GM21723 (cell line): Measurements from ENCODE around the gene CEP95.
"Not testable (repeated sequence)": the region's sequence is repeated elsewhere in the genome, so short reads cannot be mapped to it uniquely, and the experiment has no call there.

Experiments used
- ATAC-seq: cut with Tn5 transposase; IDR thresholded peaks from one replicate; pipeline ENCODE4 v1.9.1; 2021; ENCODE audit warnings: mild to moderate bottlenecking, moderate library complexity; ENCODE audit not compliant: unreplicated experiment

The CEP95 gene

DNA sequence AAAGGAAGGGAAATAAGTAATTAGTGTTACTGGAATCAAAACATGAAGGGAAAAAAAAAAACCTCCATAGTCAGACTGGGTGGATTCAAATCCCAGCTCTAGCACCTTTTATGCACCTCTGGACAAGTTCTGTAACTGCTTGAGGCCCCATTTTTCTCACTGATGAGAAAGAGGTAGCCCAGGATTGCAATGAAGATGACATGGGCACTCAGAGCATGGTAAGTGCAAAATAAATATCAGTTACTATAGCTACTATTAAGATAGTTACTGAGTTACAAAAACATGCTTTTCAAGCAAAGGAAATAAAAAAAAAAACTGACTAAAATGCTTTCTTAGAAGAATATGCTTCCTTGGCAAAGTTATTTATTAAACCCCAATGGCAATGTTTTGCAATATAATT, 58.8 kb downstream of the CEP95 start:
- ATAC-seq: no peak

DNA sequence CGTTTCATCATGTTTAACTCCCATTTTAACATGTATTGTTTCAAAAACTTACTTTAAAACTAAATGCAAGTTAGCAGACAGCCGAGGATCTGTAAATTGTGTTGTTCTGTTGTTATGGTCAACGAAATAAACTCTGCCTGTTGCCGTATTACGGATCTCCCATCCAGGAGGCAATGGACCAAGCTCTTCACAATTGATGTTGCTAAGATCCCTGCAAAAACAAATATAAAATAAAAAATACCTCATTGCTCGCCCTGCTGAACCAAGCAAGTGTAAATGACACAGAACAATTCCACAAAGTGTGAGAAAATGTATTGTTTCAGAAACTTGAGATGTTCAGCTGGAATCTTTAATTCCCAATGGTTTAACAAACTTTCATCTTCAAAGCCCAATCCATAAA, 65.0 kb downstream of the CEP95 start:
- no peak for ATAC-seq

DNA sequence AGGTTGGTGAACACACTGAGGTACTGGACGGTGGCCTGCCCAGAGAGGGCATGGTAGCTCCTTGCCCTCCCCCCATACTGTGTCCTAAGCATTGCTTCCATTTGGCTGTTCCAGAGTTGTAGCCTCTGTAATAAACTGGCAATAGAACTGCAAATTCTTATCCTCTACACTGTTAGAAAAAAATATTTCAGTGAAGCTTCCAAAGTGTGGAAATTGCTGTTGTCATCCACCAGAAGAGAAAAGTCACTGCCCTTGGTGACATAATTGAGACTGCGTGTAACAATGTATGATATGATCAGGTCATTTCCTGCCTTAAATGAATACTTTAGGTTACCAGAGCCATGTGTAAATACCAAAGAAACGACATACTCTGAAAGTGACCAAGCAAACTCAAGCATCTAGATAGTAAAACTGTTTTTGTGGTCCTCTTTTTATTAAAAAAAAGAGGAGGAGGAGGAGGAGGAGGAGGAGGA, 65.9 kb downstream of the CEP95 start:
- ATAC-seq: no peak

DNA sequence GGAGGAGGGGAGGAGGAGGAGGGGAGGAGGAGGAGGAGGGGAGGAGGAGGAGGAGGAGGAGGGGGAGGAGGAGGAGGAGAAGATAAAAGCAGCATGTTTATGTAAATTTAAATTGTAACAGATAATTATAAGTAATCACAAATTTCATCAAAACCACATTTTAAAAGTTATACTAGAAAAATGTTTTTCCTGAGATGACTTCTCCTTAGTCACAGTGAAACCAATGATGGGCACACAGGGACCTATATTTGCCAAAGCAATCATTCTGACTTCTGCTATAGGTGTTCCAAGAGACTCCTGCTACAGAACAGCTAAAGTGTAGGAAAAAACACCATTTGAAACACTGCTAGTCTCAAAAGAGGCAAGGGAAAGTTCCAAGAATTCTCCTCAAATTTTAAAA, 66.4 kb downstream of the CEP95 start:
- no peak for ATAC-seq

DNA sequence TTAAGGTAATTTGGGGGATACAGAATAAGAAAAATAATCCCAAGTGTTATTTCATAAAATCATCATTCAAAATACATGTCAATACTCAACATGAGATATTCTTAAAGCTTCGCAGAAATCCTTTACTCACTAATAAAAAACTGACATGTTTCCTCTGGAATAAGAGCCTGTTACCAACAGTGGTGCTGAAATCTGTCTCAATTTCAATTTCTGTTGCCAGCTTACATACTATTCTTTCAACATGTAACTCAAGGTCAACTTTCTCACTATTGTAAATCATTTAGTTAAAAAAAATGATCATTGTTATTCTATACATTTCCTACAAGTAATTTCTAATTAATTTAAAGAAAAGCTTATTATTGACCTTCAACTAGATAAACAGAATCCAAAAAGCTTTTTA, 67.9 kb downstream of the CEP95 start:
- ATAC-seq: no peak

DNA sequence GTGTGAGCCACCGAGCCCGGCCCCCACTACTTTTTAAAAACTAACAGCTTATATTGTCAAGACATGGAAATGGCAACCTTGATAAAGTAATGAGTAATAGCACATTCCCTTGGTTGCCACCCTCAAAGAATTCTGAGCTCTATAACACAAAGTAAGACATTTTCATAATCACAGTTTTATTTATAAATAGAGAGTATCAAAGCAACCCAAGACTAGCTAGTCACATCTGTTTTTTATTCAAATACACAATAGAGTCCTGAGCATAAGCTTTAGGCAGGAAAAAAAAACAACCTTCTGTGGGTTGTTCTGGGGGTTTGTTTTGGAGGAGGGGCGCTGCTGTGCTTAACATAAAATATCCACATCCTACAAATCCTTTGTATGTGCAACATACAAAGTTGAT, 68.7 kb downstream of the CEP95 start:
- ATAC-seq: no peak

DNA sequence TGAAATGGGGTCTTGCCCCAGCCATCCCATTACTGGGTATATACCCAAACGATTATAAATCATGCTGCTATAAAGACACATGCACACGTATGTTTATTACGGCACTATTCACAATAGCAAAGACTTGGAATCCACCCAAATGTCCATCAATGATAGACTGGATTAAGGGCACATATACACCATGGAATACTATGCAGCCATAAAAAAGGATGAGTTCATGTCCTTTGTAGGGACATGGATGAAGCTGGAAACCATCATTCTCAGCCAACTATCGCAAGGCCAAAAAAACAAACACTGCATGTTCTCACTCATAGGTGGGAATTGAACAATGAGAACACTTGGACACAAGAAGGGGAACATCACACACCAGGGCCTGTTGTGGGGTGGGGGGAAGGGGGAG, 70.2 kb downstream of the CEP95 start:
- ATAC-seq: not testable (repeated sequence)

DNA sequence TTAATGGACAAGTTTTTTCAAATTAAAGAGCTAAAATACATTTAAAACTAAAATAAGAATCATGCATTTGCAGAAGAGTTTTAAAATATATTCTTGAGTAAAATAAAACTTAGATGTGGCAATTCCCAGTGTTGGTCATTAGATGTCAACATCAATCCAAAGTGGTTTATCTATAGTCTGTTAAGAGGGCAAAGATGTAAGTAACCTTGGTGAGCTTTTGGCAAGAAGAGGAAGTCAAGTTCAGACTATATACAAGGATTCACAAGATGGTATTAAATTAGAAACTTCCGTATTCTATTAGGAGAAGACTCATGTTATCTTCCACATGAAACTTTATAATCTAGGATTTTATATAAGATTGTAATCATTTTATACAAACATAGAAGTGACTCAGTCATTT, 73.1 kb downstream of the CEP95 start:
- no peak for ATAC-seq

DNA sequence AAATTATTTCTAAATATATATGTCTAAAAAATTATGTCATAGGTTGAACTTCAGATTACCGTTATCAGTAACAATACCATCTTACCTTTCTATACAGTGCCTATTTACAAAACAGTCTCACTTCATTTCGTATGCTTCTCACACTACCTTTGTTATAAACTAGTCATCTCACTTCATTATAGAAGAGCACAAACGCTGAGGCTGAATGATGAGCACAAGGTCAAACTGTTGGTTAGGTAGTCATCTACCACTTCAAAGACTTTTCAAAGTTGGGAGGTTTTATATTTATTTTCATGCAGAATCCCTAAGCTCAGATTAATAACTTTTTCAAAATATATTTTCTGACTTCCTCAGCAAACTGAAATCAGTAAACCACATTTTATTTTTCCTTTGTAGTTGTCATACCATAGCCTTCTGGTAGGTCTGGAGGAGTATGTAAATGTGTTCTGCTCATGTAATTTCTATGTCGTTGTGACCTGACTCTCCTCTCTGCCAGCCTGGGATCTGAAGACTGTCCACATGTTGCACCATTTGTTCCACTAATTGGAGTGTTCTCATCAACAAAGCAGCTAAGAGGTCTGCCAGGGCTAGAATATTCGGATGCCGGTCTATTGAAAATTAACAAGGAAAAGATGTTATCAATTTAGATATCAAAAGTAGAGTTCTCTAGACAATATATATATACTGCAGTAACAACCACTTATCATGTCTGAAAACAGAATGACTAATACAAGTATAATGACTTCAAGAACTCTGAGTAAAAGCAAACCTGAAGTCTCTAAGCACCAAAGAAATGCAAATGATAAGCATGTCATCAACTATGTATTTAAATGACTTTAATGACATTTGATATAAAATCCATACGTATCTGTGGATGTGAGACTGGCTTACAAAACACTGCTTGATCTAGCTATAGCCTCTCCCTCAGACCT, 73.9 kb downstream of the CEP95 start:
- ATAC-seq: no peak

DNA sequence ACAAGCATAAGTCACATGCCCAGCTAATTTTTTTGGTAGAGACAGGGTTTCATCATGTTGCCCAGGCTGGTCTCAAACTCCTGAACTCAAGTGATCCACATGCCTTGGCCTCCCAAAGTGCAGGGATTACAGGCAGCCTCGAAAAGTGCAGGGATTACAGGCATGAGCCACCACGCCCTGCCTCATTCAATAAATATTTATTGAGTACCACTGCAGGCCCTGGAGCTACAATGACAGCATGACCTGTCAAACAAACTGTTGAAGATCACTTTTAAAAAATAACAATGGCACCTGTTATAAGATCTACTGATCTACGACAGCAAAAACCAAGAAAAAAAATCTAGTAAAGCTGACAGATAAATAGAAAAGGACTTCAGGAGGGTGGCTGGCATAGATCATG, 76.3 kb downstream of the CEP95 start:
- no peak for ATAC-seq

DNA sequence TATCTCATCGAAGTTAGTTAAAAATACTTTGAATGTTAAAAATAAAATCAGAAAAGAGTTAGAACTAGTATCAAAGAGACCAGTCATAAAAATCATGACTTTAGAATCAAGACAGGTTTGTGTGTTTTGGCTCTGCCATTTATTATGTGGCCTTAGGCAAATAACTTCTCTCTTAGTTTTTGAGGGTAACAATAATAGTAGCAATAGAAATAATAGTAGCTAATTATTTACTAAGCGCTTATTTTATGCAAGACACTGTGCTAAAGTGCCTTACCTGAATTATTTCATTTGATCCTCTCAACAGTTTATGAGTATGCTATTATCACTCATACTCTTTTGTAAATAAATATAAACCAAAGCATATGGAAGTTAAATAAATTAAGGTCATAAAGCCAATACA, 78.4 kb downstream of the CEP95 start:
- ATAC-seq: no peak
